B cell (primary cell): ENCODE results near the gene ACOXL. TPM values are rescaled to one million over a fixed set of nuclear protein-coding genes. Genes with fewer than 3 reads are reported as not detected.

ENCODE experiments used
- ATAC-seq: fragments of 200-7000 bp; cut with Tn5 transposase; one replicate; pipeline ENCODE4 v1.10.0; 2021; ENCODE audit warnings: low read depth, mild to moderate bottlenecking, moderate number of reproducible peaks, moderate library complexity
- CTCF ChIA-PET: fragments of 350-600 bp; sonication (Branson Sonifier 250); formaldehyde crosslinking; loops from one replicate; lab custom pipeline; 2021; ENCODE audit warnings: antibody characterized with exemption, inconsistent platforms; lab: Charles Lee
- POLR2A ChIA-PET: fragments of 350-600 bp; sonication (Branson Sonifier 250); formaldehyde crosslinking; loops from one replicate; lab custom pipeline; 2021; ENCODE audit warnings: antibody characterized with exemption; lab: Charles Lee
- DNase-seq: peaks from one replicate; pipeline ENCODE4 v3.0.0; 2013
- H2AFZ ChIP-seq: 2 replicates; pipeline ENCODE4 v1.6.1; 2012; ENCODE audit warnings: mild to moderate bottlenecking, low read depth, low read length; ENCODE audit not compliant: insufficient read depth, poor library complexity, severe bottlenecking
- H3K27ac ChIP-seq, 2 donors: 1 replicate in 1 of 2; 2 replicates in 1 of 2; pipeline ENCODE4 v1.5.1; 2012 to 2013; ENCODE audit warnings: low read length in 2 of 2, mild to moderate bottlenecking in 2 of 2, moderate library complexity in 1 of 2
- H3K27me3 ChIP-seq, 4 experiments: fragments of 200-600 bp in 1 of 4; sonication (generic) in 1 of 4; replicated peaks in 1 of 4; 1 replicate in 2 of 4; 2 replicates in 2 of 4; pipeline versions ENCODE4 v1.6.1 to v1.7.0; 2013 to 2016; ENCODE audit warnings: low read length in 3 of 4, mild to moderate bottlenecking in 2 of 4, mixed read lengths in 1 of 4, moderate library complexity in 1 of 4; ENCODE audit not compliant: insufficient read depth in 4 of 4, control insufficient read depth in 3 of 4; ENCODE audit errors: control extremely low read depth in 1 of 4
- H3K36me3 ChIP-seq, 2 experiments: replicated peaks in 1 of 2; 1 replicate in 1 of 2; 2 replicates in 1 of 2; pipeline versions ENCODE4 v1.6.1 to v1.7.1; 2013; ENCODE audit warnings: low read length in 1 of 2; ENCODE audit not compliant: insufficient read depth in 2 of 2, control insufficient read depth in 1 of 2; ENCODE audit errors: control extremely low read depth in 1 of 2, extremely low read depth in 1 of 2
- H3K4me1 ChIP-seq, 2 donors: fragments of 200-600 bp in 1 of 2; sonication (generic) in 1 of 2; 1 replicate in 1 of 2; 2 replicates in 1 of 2; pipeline versions ENCODE4 v1.5.1 to v1.6.1; 2013 to 2017; ENCODE audit warnings: low read length in 2 of 2; ENCODE audit not compliant: control insufficient read depth in 2 of 2, insufficient read depth in 2 of 2
- H3K4me2 ChIP-seq: replicated peaks from 2 replicates; pipeline ENCODE3; 2012; ENCODE audit warnings: mild to moderate bottlenecking, low read depth, low read length; ENCODE audit not compliant: poor library complexity, severe bottlenecking
- H3K4me3 ChIP-seq, 5 experiments: fragments of 200-600 bp in 1 of 5; sonication (generic) in 1 of 5; 1 replicate in 3 of 5; 2 replicates in 2 of 5; pipeline versions ENCODE4 v1.5.1 to v1.7.0; 2011 to 2016; ENCODE audit warnings: low read length in 4 of 5, mild to moderate bottlenecking in 4 of 5, low read depth in 2 of 5, control low read depth in 1 of 5, moderate library complexity in 1 of 5; ENCODE audit not compliant: insufficient read depth in 1 of 5; ENCODE audit errors: control extremely low read depth in 1 of 5, extremely low read depth in 1 of 5
- H3K79me2 ChIP-seq: fragments of 200-600 bp; sonication (generic); one replicate; pipeline ENCODE4 v1.6.0; 2016; ENCODE audit warnings: low read length; ENCODE audit not compliant: control insufficient read depth, insufficient read depth
- H3K9ac ChIP-seq: fragments of 200-600 bp; sonication (generic); 2 replicates; pipeline ENCODE4 v1.6.1; 2017; ENCODE audit warnings: mild to moderate bottlenecking, low read length, moderate library complexity
- H3K9me3 ChIP-seq, 3 donors: one replicate each; pipeline versions ENCODE4 v1.6.1 to v1.7.1; 2013; ENCODE audit warnings: low read length in 2 of 3; ENCODE audit not compliant: control insufficient read depth in 2 of 3, insufficient read depth in 1 of 3; ENCODE audit errors: control extremely low read depth in 1 of 3
- H4K20me1 ChIP-seq: 2 replicates; pipeline ENCODE4 v1.6.0; 2012; ENCODE audit warnings: mild to moderate bottlenecking, low read length; ENCODE audit not compliant: insufficient read depth, control insufficient read depth, poor library complexity, severe bottlenecking
- H3K27ac Mint-ChIP-seq: one replicate; pipeline ENCODE4 v1.8.0; 2021; ENCODE audit warnings: mixed read lengths
- H3K27me3 Mint-ChIP-seq: one replicate; pipeline ENCODE4 v1.8.0; 2021; ENCODE audit warnings: mixed read lengths
- H3K4me1 Mint-ChIP-seq: one replicate; pipeline ENCODE4 v1.8.0; 2021; ENCODE audit warnings: mixed read lengths
- H3K4me3 Mint-ChIP-seq: one replicate; pipeline ENCODE4 v1.8.0; 2021; ENCODE audit warnings: mixed read lengths
- H3K9me3 Mint-ChIP-seq: one replicate; pipeline ENCODE4 v1.8.0; 2022; ENCODE audit warnings: mixed read lengths; ENCODE audit not compliant: insufficient read depth
- EZH2 ChIP-seq: IDR thresholded peaks from 2 replicates; pipeline ENCODE4 v1.6.1; 2012; ENCODE audit warnings: borderline replicate concordance, low read depth, mild to moderate bottlenecking, moderate library complexity, low read length; ENCODE audit not compliant: insufficient read depth, poor library complexity, severe bottlenecking
- WGBS: methylation state at CpG from one replicate; pipeline ENCODE4 v1.1.5; 2013; ENCODE audit warnings: missing lambda C conversion rate; ENCODE audit not compliant: insufficient coverage; 5-methylcytosine and 5-hydroxymethylcytosine counted together
- intact Hi-C: fragments of 100-400 bp; cut with micrococcal nuclease; formaldehyde crosslinking; loops from one replicate; pipeline ENCODE4 v1.10.0; 2022
- polyA plus RNA-seq: library from polyadenylated mRNA; depleted of rRNA; stranded (reverse); fragments of >200 nt; gene quantifications from 2 replicates; pipeline ENCODE4 v1.2.3, GENCODE V29; 2012
- total RNA-seq, 2 donors: library from RNA; stranded (reverse); fragments of 120-200 nt in 1 of 2; gene quantifications; 1 replicate in 1 of 2; 2 replicates in 1 of 2; pipeline versions ENCODE4 v1.2.3 to v1.2.4, GENCODE V29; 2013 to 2022
- TF ChIP-seq, protein P1 (sequence below): fragments of 200-600 bp; IDR thresholded peaks from one replicate; pipeline ENCODE4 v1.8.0; 2022; ENCODE audit warnings: antibody characterized with exemption, mild to moderate bottlenecking

Gene ACOXL
- total and polyA plus RNA-seq, 2 donors (not counting 1 experiment from before 2014, with no cell fraction given), result 0.06 TPM; not detected in 1

DNA sequence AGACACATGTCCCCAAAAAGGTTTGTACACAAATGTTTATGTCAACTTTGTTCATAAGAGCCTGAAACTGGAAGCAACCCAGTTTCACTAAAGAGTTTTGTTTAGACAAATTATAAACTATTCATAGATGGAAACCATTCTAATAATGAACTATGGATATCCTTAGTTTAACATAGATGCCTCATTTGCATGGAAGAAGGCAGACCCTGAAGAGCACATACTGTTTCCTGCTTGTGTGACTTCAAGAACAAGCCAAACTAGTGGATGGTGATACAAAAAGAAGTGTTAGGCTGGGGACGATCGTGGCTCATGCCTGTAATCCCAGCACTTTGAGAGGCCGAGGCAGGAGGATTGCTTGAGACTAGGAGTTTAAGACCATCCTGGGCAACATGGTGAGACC lies 48.1 kb downstream of the ACOXL start:
- no peak overlapping the region for H3K27ac ChIP-seq
- peaks cover 0 to 2% (median 0%) of the 10 kb centered on the region in 3 donors for H3K9me3 ChIP-seq
- Mint-ChIP-seq H3K27ac (no peak overlapping the region), H3K4me3 (no peak overlapping the region), H3K9me3 (no peaks in the 10 kb centered on the region), H3K27me3 (peaks cover 46% of the 10 kb centered on the region), H3K4me1 (no peaks in the 10 kb centered on the region)
- H3K9ac ChIP-seq, result no peak overlapping the region
- DNase-seq (no peak), ATAC-seq (no peak)
- CTCF ChIA-PET, result no interaction called here
- H3K4me3 ChIP-seq, result no peak overlapping the region
- no peaks in the 10 kb centered on the region for H3K79me2 ChIP-seq
- no peaks in the 10 kb centered on the region for H4K20me1 ChIP-seq
- 100% methylated on average over 1 of the region's 3 CpGs for WGBS
- POLR2A ChIA-PET, result no interaction called here
- no peak overlapping the region for H3K4me2 ChIP-seq
- no peaks in the 10 kb centered on the region for H3K36me3 ChIP-seq
- no peaks in the 10 kb centered on the region for H3K4me1 ChIP-seq
- peaks cover 0 to 7% (median 3%) of the 10 kb centered on the region in 4 experiments for H3K27me3 ChIP-seq
- H2AFZ ChIP-seq, result no peak overlapping the region
- TF ChIP-seq, protein P1, sequence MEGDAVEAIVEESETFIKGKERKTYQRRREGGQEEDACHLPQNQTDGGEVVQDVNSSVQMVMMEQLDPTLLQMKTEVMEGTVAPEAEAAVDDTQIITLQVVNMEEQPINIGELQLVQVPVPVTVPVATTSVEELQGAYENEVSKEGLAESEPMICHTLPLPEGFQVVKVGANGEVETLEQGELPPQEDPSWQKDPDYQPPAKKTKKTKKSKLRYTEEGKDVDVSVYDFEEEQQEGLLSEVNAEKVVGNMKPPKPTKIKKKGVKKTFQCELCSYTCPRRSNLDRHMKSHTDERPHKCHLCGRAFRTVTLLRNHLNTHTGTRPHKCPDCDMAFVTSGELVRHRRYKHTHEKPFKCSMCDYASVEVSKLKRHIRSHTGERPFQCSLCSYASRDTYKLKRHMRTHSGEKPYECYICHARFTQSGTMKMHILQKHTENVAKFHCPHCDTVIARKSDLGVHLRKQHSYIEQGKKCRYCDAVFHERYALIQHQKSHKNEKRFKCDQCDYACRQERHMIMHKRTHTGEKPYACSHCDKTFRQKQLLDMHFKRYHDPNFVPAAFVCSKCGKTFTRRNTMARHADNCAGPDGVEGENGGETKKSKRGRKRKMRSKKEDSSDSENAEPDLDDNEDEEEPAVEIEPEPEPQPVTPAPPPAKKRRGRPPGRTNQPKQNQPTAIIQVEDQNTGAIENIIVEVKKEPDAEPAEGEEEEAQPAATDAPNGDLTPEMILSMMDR, result no peak
- no peak for TF ChIP-seq EZH2
- intact Hi-C loops, result no loop called here

GRCh38 chr2:110783196-110783873 lies 51.0 kb downstream of the ACOXL start:
- no peak overlapping the region for H3K9ac ChIP-seq
- no peaks in the 10 kb centered on the region for H3K4me1 Mint-ChIP-seq
- no peak overlapping the region for H2AFZ ChIP-seq
- H3K4me3 Mint-ChIP-seq, result no peak overlapping the region
- TF ChIP-seq EZH2, result no peak
- TF ChIP-seq, protein P1, result no peak
- no peaks in the 10 kb centered on the region for H3K9me3 Mint-ChIP-seq
- ATAC-seq, result no peak
- WGBS, result 75% methylated on average over 3 of the region's 3 CpGs
- H3K27me3 ChIP-seq, result peaks cover 0 to 11% (median 3%) of the 10 kb centered on the region in 4 experiments
- ChIA-PET POLR2A (no interaction called here), CTCF (no interaction called here)
- no peak for DNase-seq
- no peak overlapping the region for H3K27ac ChIP-seq
- no peaks in the 10 kb centered on the region for H3K4me1 ChIP-seq
- H3K9me3 ChIP-seq, result peaks cover 0 to 3% (median 2%) of the 10 kb centered on the region in 3 donors
- intact Hi-C loops, result no loop called here
- H3K27ac Mint-ChIP-seq, result no peak overlapping the region
- peaks cover 48% of the 10 kb centered on the region for H3K27me3 Mint-ChIP-seq
- no peak overlapping the region for H3K4me2 ChIP-seq
- no peaks in the 10 kb centered on the region for H3K36me3 ChIP-seq
- no peak overlapping the region for H3K4me3 ChIP-seq
- H4K20me1 ChIP-seq, result no peaks in the 10 kb centered on the region
- no peaks in the 10 kb centered on the region for H3K79me2 ChIP-seq
